Measurements from ENCODE around the gene SPOP. TPM values are rescaled to one million over a fixed set of nuclear protein-coding genes. Genes with fewer than 3 reads are reported as not detected.
"Not testable (repeated sequence)": the region's sequence is repeated elsewhere in the genome, so short reads cannot be mapped to it uniquely, and the experiment has no call there.

Gene SPOP
- total and polyA plus RNA-seq, 4 donors, result 70.3 to 106 (median 78.4) TPM

DNA sequence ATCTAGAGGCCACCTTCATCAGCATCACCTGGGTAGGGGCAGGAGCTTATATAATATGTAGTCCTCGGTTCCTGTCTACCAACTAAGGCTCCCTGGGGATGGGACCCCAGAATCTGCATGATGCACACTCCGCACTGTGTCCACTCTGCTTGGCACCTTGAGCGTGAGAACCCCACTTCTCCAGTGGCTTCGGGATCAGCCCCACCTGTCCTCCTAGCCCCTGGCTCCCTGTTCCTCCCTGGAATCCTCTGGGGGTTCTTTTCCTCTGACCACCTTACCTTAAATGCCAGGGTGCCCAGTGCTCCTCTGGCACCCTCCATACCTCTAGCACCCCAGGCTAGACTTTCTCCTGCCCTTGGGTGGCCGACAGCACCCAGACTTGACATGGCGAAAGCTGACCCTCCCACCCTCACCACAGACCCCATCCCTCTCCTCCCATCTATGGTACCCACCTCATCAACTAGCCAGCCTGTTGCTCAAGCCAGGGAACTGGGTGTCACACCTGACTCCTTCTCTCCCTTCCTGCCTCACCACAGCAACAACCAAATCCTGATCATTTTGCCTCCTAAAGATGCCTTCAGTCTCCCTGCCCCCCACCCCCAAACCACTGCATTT is 105.0 kb downstream of the SPOP start:
- WGBS (ENCODE audit: insufficient coverage), result 83% methylated on average over 6 of the region's 6 CpGs
- Histone ChIP-seq H3K27ac (ENCODE audit: low read depth, low read length) (no peak overlapping the region), H3K4me1 (ENCODE audit: control insufficient read depth, insufficient read depth, low read length) (peaks cover 55% of the 10 kb centered on the region), H3K36me3 (ENCODE audit: control insufficient read depth, insufficient read depth, low read length) (no peaks in the 10 kb centered on the region), H3K4me3 (ENCODE audit: low read depth, low read length) (no peak overlapping the region), H3K27me3 (ENCODE audit: control insufficient read depth, insufficient read depth, low read length) (peaks cover 51% of the 10 kb centered on the region), H3K9me3 (ENCODE audit: control insufficient read depth, insufficient read depth, low read length) (no peaks in the 10 kb centered on the region)
- no peak for DNase-seq (ENCODE audit: low read depth in 4 of 6, low spot score in 6 of 6)

GRCh38 chr17:49572226-49572625 is 105.7 kb downstream of the SPOP start:
- peaks cover 57% of the 10 kb centered on the region for H3K4me1 ChIP-seq (ENCODE audit: control insufficient read depth, insufficient read depth, low read length)
- DNase-seq (ENCODE audit: low read depth in 4 of 6, low spot score in 6 of 6), result no peak
- no peaks in the 10 kb centered on the region for H3K9me3 ChIP-seq (ENCODE audit: control insufficient read depth, insufficient read depth, low read length)
- H3K4me3 ChIP-seq (ENCODE audit: low read depth, low read length), result no peak overlapping the region
- peaks cover 48% of the 10 kb centered on the region for H3K27me3 ChIP-seq (ENCODE audit: control insufficient read depth, insufficient read depth, low read length)
- no peaks in the 10 kb centered on the region for H3K36me3 ChIP-seq (ENCODE audit: control insufficient read depth, insufficient read depth, low read length)
- no peak overlapping the region for H3K27ac ChIP-seq (ENCODE audit: low read depth, low read length)
- WGBS (ENCODE audit: insufficient coverage), result 63% methylated on average over 3 of the region's 3 CpGs

GRCh38 chr17:49571764-49572163 is 106.1 kb downstream of the SPOP start:
- no peak overlapping the region for H3K27ac ChIP-seq (ENCODE audit: low read depth, low read length)

GRCh38 chr17:49571283-49571682 is 106.6 kb downstream of the SPOP start:
- 61% methylated on average over 5 of the region's 6 CpGs for WGBS (ENCODE audit: insufficient coverage)
- H3K4me1 ChIP-seq (ENCODE audit: control insufficient read depth, insufficient read depth, low read length), result peaks cover 48% of the 10 kb centered on the region
- no peak overlapping the region for H3K4me3 ChIP-seq (ENCODE audit: low read depth, low read length)
- H3K36me3 ChIP-seq (ENCODE audit: control insufficient read depth, insufficient read depth, low read length), result no peaks in the 10 kb centered on the region
- no peak for DNase-seq (ENCODE audit: low read depth in 4 of 6, low spot score in 6 of 6)
- H3K27ac ChIP-seq (ENCODE audit: low read depth, low read length), result no peak overlapping the region
- no peaks in the 10 kb centered on the region for H3K9me3 ChIP-seq (ENCODE audit: control insufficient read depth, insufficient read depth, low read length)
- peaks cover 49% of the 10 kb centered on the region for H3K27me3 ChIP-seq (ENCODE audit: control insufficient read depth, insufficient read depth, low read length)

More at GRCh38 chr17:49571764-49572163, 106.1 kb downstream of the SPOP start:
- Histone ChIP-seq H3K9me3 (ENCODE audit: control insufficient read depth, insufficient read depth, low read length) (no peaks in the 10 kb centered on the region), H3K4me1 (ENCODE audit: control insufficient read depth, insufficient read depth, low read length) (peaks cover 52% of the 10 kb centered on the region), H3K4me3 (ENCODE audit: low read depth, low read length) (no peak overlapping the region), H3K27me3 (ENCODE audit: control insufficient read depth, insufficient read depth, low read length) (peaks cover 48% of the 10 kb centered on the region), H3K36me3 (ENCODE audit: control insufficient read depth, insufficient read depth, low read length) (no peaks in the 10 kb centered on the region)
- 63% methylated on average over 3 of the region's 4 CpGs for WGBS (ENCODE audit: insufficient coverage)
- no peak for DNase-seq (ENCODE audit: low read depth in 4 of 6, low spot score in 6 of 6)

DNA sequence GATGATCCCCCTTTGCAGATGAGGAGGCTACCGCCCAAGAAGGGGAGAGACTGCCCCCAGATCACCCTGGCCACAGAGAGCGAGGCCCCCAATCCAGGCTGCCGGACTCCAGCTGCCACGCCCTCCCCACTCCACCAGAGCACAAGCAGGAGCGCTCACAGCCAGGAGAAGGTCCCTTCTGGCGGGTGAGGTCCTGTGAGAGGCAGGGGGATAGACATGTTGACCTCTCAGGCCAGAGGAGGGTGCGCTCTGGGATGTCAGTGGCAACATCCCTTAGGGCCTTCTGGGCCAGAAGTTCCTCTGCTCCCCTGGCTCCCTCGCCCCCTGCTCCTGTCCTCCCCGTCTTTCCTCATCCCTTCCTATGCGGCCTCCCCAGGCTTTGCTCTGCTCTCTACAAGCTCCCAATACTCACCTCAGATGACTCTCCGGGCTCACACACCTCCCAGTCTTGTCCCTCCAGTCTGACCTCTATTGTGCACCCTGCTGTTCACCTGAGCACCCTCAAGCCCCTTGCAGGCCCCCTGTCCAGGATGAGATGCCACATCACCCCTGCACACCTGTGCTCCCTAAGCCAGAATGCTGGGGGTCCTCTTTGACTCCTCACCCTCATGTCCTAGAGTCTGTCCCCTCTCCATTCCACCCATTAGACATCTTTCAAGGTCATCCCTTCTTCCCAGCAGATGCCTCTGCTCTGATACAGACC is 107.2 kb downstream of the SPOP start:
- no peak for DNase-seq (ENCODE audit: low read depth in 4 of 6, low spot score in 6 of 6)
- Histone ChIP-seq H3K4me3 (ENCODE audit: low read depth, low read length) (no peak overlapping the region), H3K4me1 (ENCODE audit: control insufficient read depth, insufficient read depth, low read length) (peaks cover 45% of the 10 kb centered on the region), H3K9me3 (ENCODE audit: control insufficient read depth, insufficient read depth, low read length) (no peaks in the 10 kb centered on the region), H3K36me3 (ENCODE audit: control insufficient read depth, insufficient read depth, low read length) (no peaks in the 10 kb centered on the region), H3K27me3 (ENCODE audit: control insufficient read depth, insufficient read depth, low read length) (peaks cover 51% of the 10 kb centered on the region), H3K27ac (ENCODE audit: low read depth, low read length) (no peak overlapping the region)
- WGBS (ENCODE audit: insufficient coverage), result 71% methylated on average over 8 of the region's 11 CpGs

DNA sequence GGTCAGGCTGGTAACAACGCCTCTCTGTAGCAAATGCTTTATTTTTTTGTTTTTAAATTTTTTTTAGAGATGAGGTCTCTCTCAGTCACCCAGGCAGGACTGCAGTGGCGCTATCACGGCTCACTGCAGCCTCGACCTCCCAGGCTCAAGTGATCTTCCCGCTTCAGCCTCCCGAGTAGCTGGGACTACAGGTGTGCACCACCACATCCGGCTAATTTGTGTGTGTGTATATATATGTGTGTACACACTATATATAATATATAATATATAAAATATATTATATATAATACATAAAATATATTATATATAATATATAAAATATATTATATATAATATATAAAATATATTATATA is 109.2 kb downstream of the SPOP start:
- H3K4me3 ChIP-seq (ENCODE audit: low read depth, low read length); H3K9me3 ChIP-seq (ENCODE audit: control insufficient read depth, insufficient read depth, low read length); H3K27ac ChIP-seq (ENCODE audit: low read depth, low read length); H3K36me3 ChIP-seq (ENCODE audit: control insufficient read depth, insufficient read depth, low read length); DNase-seq (ENCODE audit: low read depth in 4 of 6, low spot score in 6 of 6): not testable (repeated sequence)
- peaks cover 41% of the 10 kb centered on the region for H3K27me3 ChIP-seq (ENCODE audit: control insufficient read depth, insufficient read depth, low read length)
- WGBS (ENCODE audit: insufficient coverage), result 80% methylated on average over 1 of the region's 7 CpGs
- H3K4me1 ChIP-seq (ENCODE audit: control insufficient read depth, insufficient read depth, low read length), result peaks cover 26% of the 10 kb centered on the region

- peaks cover 22% of the 10 kb centered on the region for H3K4me1 ChIP-seq (ENCODE audit: control insufficient read depth, insufficient read depth, low read length)
- 14% methylated on average over 42 of the region's 42 CpGs for WGBS (ENCODE audit: insufficient coverage)
Observed at GRCh38 chr17:49567871-49568694, 109.8 kb downstream of the SPOP start.

DNA sequence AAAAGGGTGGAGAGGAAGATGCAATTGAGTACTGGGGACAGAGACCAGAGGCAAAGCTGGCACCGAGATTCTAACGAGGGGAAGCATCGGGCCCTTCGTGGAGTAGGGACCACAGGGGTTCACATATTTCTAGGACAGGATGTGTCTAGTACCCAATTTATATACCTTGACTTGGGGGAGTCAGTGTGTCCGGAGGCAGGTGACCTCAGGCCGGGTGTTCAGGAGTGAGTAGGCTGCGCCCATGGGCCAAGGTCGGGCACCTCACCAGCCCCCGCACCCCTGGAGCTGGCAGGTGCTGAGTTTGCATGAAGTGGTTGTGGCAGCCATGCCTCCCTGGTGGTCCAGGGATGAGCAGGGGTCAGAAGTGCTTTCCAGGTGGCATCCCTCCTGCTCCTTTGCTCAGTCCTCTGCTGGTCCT is 110.8 kb downstream of the SPOP start:
- H3K4me1 ChIP-seq (ENCODE audit: control insufficient read depth, insufficient read depth, low read length), result peaks cover 22% of the 10 kb centered on the region
- H3K4me3 ChIP-seq (ENCODE audit: low read depth, low read length), result no peak overlapping the region
- no peaks in the 10 kb centered on the region for H3K36me3 ChIP-seq (ENCODE audit: control insufficient read depth, insufficient read depth, low read length)
- H3K27ac ChIP-seq (ENCODE audit: low read depth, low read length), result no peak overlapping the region
- no peak for DNase-seq (ENCODE audit: low read depth in 4 of 6, low spot score in 6 of 6)
- WGBS (ENCODE audit: insufficient coverage), result 79% methylated on average over 9 of the region's 9 CpGs
- H3K27me3 ChIP-seq (ENCODE audit: control insufficient read depth, insufficient read depth, low read length), result peaks cover 37% of the 10 kb centered on the region
- H3K9me3 ChIP-seq (ENCODE audit: control insufficient read depth, insufficient read depth, low read length), result no peaks in the 10 kb centered on the region

More at GRCh38 chr17:49567871-49568694, 109.8 kb downstream of the SPOP start:
- DNase-seq (ENCODE audit: low read depth in 4 of 6, low spot score in 6 of 6), result peak in 4 of 6 donors; percentile 71 to 92 (median 82)
- H3K36me3 ChIP-seq (ENCODE audit: control insufficient read depth, insufficient read depth, low read length), result no peaks in the 10 kb centered on the region
- no peaks in the 10 kb centered on the region for H3K9me3 ChIP-seq (ENCODE audit: control insufficient read depth, insufficient read depth, low read length)
- peaks cover 41% of the 10 kb centered on the region for H3K27me3 ChIP-seq (ENCODE audit: control insufficient read depth, insufficient read depth, low read length)
- peak overlapping the region; percentile 36 for H3K4me3 ChIP-seq (ENCODE audit: low read depth, low read length)
- no peak overlapping the region for H3K27ac ChIP-seq (ENCODE audit: low read depth, low read length)

DNA sequence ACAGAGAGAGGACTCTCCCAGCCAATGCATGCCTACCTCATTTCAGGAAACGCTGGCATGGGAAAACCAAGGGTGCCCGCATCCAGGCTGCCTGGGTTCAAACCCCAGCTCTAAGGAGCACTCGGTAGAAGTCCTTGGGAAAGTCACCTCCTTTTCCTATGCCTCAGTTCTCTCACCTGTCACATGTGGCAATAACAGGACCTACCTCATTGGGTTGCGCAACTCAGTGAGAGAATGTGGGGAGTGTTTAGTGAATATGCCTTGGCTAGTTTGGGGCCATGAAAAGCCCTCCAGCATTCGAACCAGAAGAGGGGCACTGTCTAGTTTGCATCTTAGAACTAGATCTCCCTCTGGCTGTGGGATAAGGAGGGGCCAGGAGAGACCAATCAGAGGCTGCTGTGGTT is 111.2 kb downstream of the SPOP start:
- no peak overlapping the region for H3K4me3 ChIP-seq (ENCODE audit: low read depth, low read length)
- no peaks in the 10 kb centered on the region for H3K9me3 ChIP-seq (ENCODE audit: control insufficient read depth, insufficient read depth, low read length)
- peaks cover 22% of the 10 kb centered on the region for H3K4me1 ChIP-seq (ENCODE audit: control insufficient read depth, insufficient read depth, low read length)
- no peak for DNase-seq (ENCODE audit: low read depth in 4 of 6, low spot score in 6 of 6)
- 63% methylated on average over 1 of the region's 5 CpGs for WGBS (ENCODE audit: insufficient coverage)
- peaks cover 37% of the 10 kb centered on the region for H3K27me3 ChIP-seq (ENCODE audit: control insufficient read depth, insufficient read depth, low read length)
- no peak overlapping the region for H3K27ac ChIP-seq (ENCODE audit: low read depth, low read length)
- no peaks in the 10 kb centered on the region for H3K36me3 ChIP-seq (ENCODE audit: control insufficient read depth, insufficient read depth, low read length)

Data from spinal cord (tissue), 10 donors.